SK-N-MC (cell line): Measurements from ENCODE around the gene APBA2.

Experiments
- DNase-seq: peaks from one replicate; pipeline ENCODE4 v3.0.0-alpha.2; 2011; ENCODE audit warnings: low read depth, low spot score
- H3K27ac ChIP-seq: fragments of 200-600 bp; sonication (generic); 2 replicates; pipeline ENCODE4 v1.5.1; 2016; ENCODE audit warnings: mixed run types
- H3K36me3 ChIP-seq: fragments of 200-600 bp; sonication (generic); 2 replicates; pipeline ENCODE4 v1.6.1; 2017; ENCODE audit warnings: antibody characterized with exemption, low read length, mixed read lengths; ENCODE audit not compliant: insufficient read depth
- H3K4me3 ChIP-seq: fragments of 200-600 bp; sonication (generic); 2 replicates; pipeline ENCODE4 v1.5.1; 2016
- H3K9ac ChIP-seq: fragments of 200-600 bp; sonication (generic); 2 replicates; pipeline ENCODE4 v1.8.0; 2017; ENCODE audit warnings: mixed run types, mixed read lengths; ENCODE audit not compliant: insufficient read length
- H3K9me3 ChIP-seq: fragments of 200-600 bp; sonication (generic); 2 replicates; pipeline ENCODE4 v1.6.1; 2017; ENCODE audit warnings: low read depth, mild to moderate bottlenecking, antibody characterized with exemption, low read length, moderate library complexity, mixed read lengths
- EZH2 ChIP-seq: fragments of 200-600 bp; sonication (generic); IDR thresholded peaks from one replicate; pipeline ENCODE4 v1.6.1; 2017; ENCODE audit warnings: antibody characterized with exemption
- FOXP2 ChIP-seq: optimal IDR thresholded peaks from 2 replicates; pipeline ENCODE3; 2011; ENCODE audit warnings: mild to moderate bottlenecking, moderate library complexity; ENCODE audit not compliant: insufficient read depth; ENCODE audit errors: extremely low read length, control extremely low read depth
- POLR2AphosphoS5 ChIP-seq: IDR thresholded peaks from 2 replicates; pipeline ENCODE4 v1.6.1; 2012; ENCODE audit warnings: mild to moderate bottlenecking, low read depth, low read length, borderline replicate concordance

The APBA2 gene

DNA sequence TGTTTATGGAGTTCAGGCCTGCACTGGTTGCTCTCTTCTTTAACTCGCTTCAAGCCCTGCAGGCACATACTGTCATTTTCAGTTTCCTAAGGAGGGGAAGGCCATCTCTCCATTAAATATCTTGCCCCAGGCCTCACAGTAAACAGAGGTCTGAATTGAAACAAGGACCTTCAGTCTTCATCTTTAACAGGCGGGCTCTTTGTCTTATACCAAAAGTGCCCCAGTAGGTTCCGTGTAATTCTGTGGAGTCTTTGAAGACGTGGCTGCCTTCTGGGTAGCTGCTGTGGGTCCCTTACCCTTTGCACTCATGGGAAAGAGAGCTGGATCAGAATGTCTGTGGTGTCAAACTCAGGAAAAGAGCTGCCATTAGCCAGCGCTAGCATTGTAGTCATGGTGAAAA is 161.2 kb downstream of the APBA2 start:
- Histone ChIP-seq H3K36me3 (no peaks in the 10 kb centered on the region), H3K4me3 (no peak overlapping the region), H3K27ac (no peak overlapping the region)

DNA sequence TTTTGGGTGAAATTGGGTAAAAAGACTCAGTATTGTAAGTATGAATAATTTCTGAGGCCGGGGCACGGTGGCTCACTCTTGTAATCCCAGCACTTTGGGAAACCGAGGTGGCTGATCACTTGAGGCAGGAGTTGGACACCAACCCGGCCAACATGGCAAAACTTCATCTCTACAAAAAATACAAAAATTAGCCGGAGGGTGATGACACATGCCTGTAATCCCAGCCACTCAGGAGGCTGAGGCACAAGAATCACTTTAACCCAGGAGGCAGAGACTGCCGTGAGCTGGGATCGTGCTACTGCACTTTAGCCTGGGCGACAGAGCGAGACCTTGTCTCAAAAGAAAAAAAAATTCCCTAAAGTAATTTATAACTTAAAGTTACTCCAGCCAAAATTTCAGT is 162.2 kb downstream of the APBA2 start:
- Histone ChIP-seq H3K4me3 (no peak overlapping the region), H3K9ac (no peak overlapping the region), H3K27ac (no peak overlapping the region), H3K9me3 (no peaks in the 10 kb centered on the region), H3K36me3 (no peaks in the 10 kb centered on the region)
- no peak for DNase-seq
- TF ChIP-seq POLR2AphosphoS5 = no peak
- TF ChIP-seq EZH2 = no peak
- no peak for TF ChIP-seq FOXP2

More for the DNA sequence above, 161.2 kb downstream of the APBA2 start:
- Histone ChIP-seq H3K9ac (no peak overlapping the region), H3K9me3 (no peaks in the 10 kb centered on the region)
- TF ChIP-seq FOXP2 = no peak
- TF ChIP-seq EZH2 = no peak
- no peak for TF ChIP-seq POLR2AphosphoS5
- DNase-seq = no peak

DNA sequence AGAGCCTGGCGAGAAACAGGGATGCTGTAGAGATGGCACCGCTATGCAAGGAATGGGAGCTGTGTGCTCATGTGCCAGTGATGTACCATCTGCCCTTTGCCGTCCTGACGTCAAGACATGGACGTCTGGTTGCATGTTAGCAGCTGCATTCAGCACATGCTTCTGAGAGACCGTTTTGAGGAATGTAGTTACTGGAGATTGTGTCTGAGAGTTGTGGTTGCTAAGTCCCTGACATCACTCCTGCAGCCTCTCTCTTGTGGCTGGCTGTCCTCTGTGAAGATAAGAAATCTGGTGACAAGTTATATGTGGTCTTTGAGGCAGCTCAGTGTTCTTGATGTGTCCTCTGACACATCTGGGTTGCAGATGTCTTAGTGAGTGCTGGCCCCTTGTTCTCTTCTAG is 165.1 kb downstream of the APBA2 start:
- H3K36me3 ChIP-seq = no peaks in the 10 kb centered on the region
- no peak overlapping the region for H3K9ac ChIP-seq
- H3K4me3 ChIP-seq = no peak overlapping the region
- TF ChIP-seq POLR2AphosphoS5 (no peak), FOXP2 (no peak), EZH2 (no peak)
- no peaks in the 10 kb centered on the region for H3K9me3 ChIP-seq
- no peak for DNase-seq
- H3K27ac ChIP-seq = no peak overlapping the region

DNA sequence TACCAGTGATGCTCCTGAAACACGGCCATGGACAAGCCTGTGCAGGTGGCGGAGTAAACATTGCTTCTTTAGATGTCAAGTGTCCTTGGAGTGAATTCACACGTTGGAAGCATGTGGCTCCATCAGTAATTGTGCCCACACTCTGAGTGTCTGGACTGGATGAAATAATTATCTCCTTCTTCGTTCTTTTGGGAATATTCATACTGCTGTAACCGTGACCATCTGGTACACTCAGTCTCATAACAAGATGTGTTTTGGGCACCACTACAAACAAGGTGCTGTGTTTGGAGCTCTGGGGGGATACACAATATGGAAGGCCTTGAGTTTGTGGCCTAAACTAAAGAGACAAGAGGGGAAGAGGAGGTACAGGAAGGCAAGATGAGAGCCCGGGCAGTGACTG is 165.6 kb downstream of the APBA2 start:
- no peaks in the 10 kb centered on the region for H3K36me3 ChIP-seq
- H3K9ac ChIP-seq = no peak overlapping the region
- DNase-seq = no peak
- no peak overlapping the region for H3K4me3 ChIP-seq
- no peak for TF ChIP-seq POLR2AphosphoS5
- no peak for TF ChIP-seq FOXP2
- TF ChIP-seq EZH2 = no peak
- no peak overlapping the region for H3K27ac ChIP-seq
- no peaks in the 10 kb centered on the region for H3K9me3 ChIP-seq

DNA sequence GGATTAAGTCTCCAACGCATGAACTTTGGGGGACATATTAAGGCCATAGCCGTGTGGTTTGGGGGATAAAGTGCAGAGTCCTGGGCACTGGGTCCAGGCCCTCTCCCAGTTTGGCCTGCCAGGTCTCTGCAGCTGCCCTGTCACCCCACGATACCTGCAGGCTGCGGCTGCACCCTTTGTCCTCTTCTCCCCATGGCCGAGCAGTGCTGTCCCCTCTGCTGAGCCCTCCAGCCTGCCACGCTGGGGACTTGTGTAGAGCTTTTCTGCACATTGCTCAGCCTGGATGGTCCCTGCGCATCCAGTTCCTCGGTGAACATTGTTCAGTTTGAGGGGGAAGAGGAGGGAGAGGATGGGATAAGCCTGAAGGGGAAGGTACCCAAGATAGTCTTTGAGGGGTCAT is 167.2 kb downstream of the APBA2 start:
- H3K4me3 ChIP-seq = no peak overlapping the region
- H3K9ac ChIP-seq = no peak overlapping the region
- TF ChIP-seq EZH2 (no peak), FOXP2 (no peak), POLR2AphosphoS5 (no peak)
- H3K27ac ChIP-seq = no peak overlapping the region
- no peaks in the 10 kb centered on the region for H3K9me3 ChIP-seq
- H3K36me3 ChIP-seq = no peaks in the 10 kb centered on the region
- no peak for DNase-seq

DNA sequence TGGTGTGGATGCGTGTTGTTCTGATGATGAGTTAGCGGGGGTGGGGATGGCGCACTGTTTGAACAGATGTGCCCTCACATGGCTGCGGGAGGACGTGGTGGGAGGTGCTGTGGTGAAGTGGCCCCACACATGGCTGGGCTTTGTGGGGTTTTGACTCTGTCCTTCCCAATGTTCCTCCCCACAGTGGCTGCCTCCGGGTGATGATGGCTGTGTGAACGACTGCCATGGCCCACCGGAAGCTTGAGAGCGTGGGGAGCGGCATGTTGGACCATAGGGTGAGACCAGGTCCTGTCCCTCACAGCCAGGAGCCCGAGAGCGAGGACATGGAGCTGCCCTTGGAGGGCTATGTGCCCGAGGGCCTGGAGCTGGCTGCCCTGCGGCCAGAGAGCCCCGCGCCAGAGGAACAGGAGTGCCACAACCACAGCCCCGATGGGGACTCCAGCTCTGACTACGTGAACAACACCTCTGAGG is 167.9 kb downstream of the APBA2 start:
- H3K27ac ChIP-seq = no peak overlapping the region
- H3K9me3 ChIP-seq = no peaks in the 10 kb centered on the region
- no peak overlapping the region for H3K4me3 ChIP-seq
- H3K9ac ChIP-seq = no peak overlapping the region
- no peaks in the 10 kb centered on the region for H3K36me3 ChIP-seq
- DNase-seq = no peak
- no peak for TF ChIP-seq POLR2AphosphoS5
- no peak for TF ChIP-seq EZH2
- TF ChIP-seq FOXP2 = no peak

DNA sequence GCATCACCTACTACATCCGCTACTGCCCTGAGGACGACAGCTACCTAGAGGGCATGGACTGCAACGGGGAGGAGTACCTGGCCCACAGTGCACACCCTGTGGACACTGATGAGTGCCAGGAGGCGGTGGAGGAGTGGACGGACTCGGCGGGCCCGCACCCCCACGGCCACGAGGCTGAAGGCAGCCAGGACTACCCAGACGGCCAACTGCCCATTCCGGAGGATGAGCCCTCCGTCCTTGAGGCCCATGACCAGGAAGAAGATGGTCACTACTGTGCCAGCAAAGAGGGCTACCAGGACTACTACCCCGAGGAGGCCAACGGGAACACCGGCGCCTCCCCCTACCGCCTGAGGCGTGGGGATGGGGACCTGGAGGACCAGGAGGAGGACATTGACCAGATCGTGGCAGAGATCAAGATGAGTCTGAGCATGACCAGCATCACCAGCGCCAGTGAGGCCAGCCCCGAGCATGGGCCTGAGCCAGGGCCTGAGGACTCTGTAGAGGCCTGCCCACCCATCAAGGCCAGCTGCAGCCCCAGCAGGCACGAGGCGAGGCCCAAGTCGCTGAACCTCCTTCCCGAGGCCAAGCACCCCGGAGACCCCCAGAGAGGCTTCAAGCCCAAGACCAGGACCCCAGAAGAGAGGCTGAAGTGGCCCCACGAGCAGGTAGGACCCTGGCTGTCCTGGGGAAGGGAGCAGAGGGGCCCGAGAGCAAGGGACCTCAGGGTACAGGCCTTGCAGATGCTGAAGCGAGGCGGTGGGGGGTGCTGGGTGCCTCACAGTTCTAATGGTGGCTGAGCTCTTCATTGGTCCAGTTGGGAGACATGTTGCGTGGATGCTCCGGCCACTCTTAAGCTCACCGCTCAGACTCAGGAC is 168.6 kb downstream of the APBA2 start:
- Histone ChIP-seq H3K36me3 (no peaks in the 10 kb centered on the region), H3K4me3 (no peak overlapping the region), H3K9me3 (no peaks in the 10 kb centered on the region), H3K9ac (no peak overlapping the region), H3K27ac (no peak overlapping the region)
- no peak for DNase-seq
- no peak for TF ChIP-seq POLR2AphosphoS5
- TF ChIP-seq EZH2 = no peak
- no peak for TF ChIP-seq FOXP2

DNA sequence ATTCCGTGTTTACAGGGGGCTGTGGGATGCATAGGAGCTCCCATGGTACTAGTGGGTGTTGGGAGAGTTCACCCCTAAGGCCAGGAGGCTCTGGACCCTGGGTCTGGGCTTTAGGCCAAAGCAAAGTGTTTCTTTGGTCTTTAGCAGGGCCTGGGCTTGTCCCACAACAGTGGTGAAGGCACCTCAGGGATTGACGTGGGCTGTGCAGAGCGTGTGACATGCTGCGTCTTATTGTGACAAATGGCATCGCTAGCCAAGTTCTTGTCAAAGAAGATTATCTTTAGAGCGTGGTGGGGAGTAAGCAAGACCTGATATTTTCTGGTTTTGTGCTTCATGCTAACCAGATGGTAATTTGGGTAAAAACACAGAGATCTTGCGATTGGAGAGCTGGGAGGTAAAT is 170.1 kb downstream of the APBA2 start:
- DNase-seq = no peak
- Histone ChIP-seq H3K36me3 (no peaks in the 10 kb centered on the region), H3K9ac (no peak overlapping the region), H3K9me3 (no peaks in the 10 kb centered on the region), H3K4me3 (no peak overlapping the region), H3K27ac (no peak overlapping the region)
- TF ChIP-seq FOXP2 = no peak
- TF ChIP-seq EZH2 = no peak
- no peak for TF ChIP-seq POLR2AphosphoS5
